ENCODE measurements around the gene ACAP3.

The ACAP3 gene

GRCh38 chr1:1282998-1283397 lies 24.7 kb downstream of the ACAP3 start:
- no peak for DNase-seq (ENCODE audit: low read depth)
- no peak for TF ChIP-seq CTCF (IDR thresholded peaks at IDR 0.05; ENCODE audit: low read depth, low read length, missing control alignments)
- no peak overlapping the region for H3K4me3 ChIP-seq (ENCODE audit: low read depth, low read length)

- no peak for TF ChIP-seq CTCF (IDR thresholded peaks at IDR 0.05; ENCODE audit: low read depth, low read length, missing control alignments)
- H3K4me3 ChIP-seq (ENCODE audit: low read depth, low read length): no peak overlapping the region
- DNase-seq (ENCODE audit: low read depth): no peak
Measured at GRCh38 chr1:1281533-1282321, 26.0 kb downstream of the ACAP3 start.

- H3K4me3 ChIP-seq (ENCODE audit: low read depth, low read length): no peak overlapping the region
- no peak for TF ChIP-seq CTCF (IDR thresholded peaks at IDR 0.05; ENCODE audit: low read depth, low read length, missing control alignments)
- no peak for DNase-seq (ENCODE audit: low read depth)
Measured at GRCh38 chr1:1280782-1281481, 26.8 kb downstream of the ACAP3 start.

GRCh38 chr1:1279028-1279427 lies 28.7 kb downstream of the ACAP3 start:
- TF ChIP-seq CTCF (IDR thresholded peaks at IDR 0.05; ENCODE audit: low read depth, low read length, missing control alignments): no peak
- no peak for DNase-seq (ENCODE audit: low read depth)
- H3K4me3 ChIP-seq (ENCODE audit: low read depth, low read length): no peak overlapping the region

- H3K4me3 ChIP-seq (ENCODE audit: low read depth, low read length): no peak overlapping the region
- DNase-seq (ENCODE audit: low read depth): no peak
- no peak for TF ChIP-seq CTCF (IDR thresholded peaks at IDR 0.05; ENCODE audit: low read depth, low read length, missing control alignments)
Measured at GRCh38 chr1:1278620-1279019, 29.1 kb downstream of the ACAP3 start.

GRCh38 chr1:1275836-1276235 lies 31.9 kb downstream of the ACAP3 start:
- DNase-seq (ENCODE audit: low read depth): no peak
- TF ChIP-seq CTCF (IDR thresholded peaks at IDR 0.05; ENCODE audit: low read depth, low read length, missing control alignments): no peak
- no peak overlapping the region for H3K4me3 ChIP-seq (ENCODE audit: low read depth, low read length)

Data from GM12864 (cell line).